A673 (cell line): ENCODE results near the gene AGMO. TPM values are rescaled to one million over a fixed set of nuclear protein-coding genes. Genes with fewer than 3 reads are reported as not detected.

ENCODE experiments used
- BruUV-seq: library from RNA; stranded (reverse); fragments of 400-500 nt; replicated peaks from 2 replicates; lab custom pipeline; 2021; lab: Mats Ljungman, UMichigan
- CTCF ChIA-PET: fragments of 300-600 bp; sonication (Branson Sonifier 250); formaldehyde crosslinking; loops from one replicate; lab custom pipeline; 2022; ENCODE audit warnings: antibody characterized with exemption; lab: Charles Lee
- POLR2A ChIA-PET: fragments of 300-600 bp; sonication (Branson Sonifier 250); formaldehyde crosslinking; loops from one replicate; lab custom pipeline; 2022; ENCODE audit warnings: antibody characterized with exemption; ENCODE audit not compliant: low non-redundant PET; lab: Charles Lee
- DNase-seq: peaks from one replicate; pipeline ENCODE4 v3.0.0-alpha.2; 2015; ENCODE audit warnings: low spot score
- H3K27ac ChIP-seq: fragments of 200-600 bp; sonication (generic); 2 replicates; pipeline ENCODE4 v1.5.1; 2016; ENCODE audit warnings: mixed run types, low read depth, mild to moderate bottlenecking, mixed read lengths, antibody characterized with exemption, low read length; ENCODE audit not compliant: poor library complexity, severe bottlenecking
- H3K27me3 ChIP-seq: fragments of 200-600 bp; sonication (generic); replicated peaks from 2 replicates; pipeline ENCODE4 v1.6.1; 2017; ENCODE audit warnings: mixed run types, low read depth, mild to moderate bottlenecking, mixed read lengths, antibody characterized with exemption, low read length; ENCODE audit not compliant: insufficient read depth, poor library complexity
- H3K36me3 ChIP-seq: fragments of 200-600 bp; sonication (generic); 2 replicates; pipeline ENCODE4 v1.6.1; 2016; ENCODE audit warnings: mixed run types, mild to moderate bottlenecking, mixed read lengths, antibody characterized with exemption, low read length; ENCODE audit not compliant: insufficient read depth, poor library complexity, severe bottlenecking
- H3K4me1 ChIP-seq: fragments of 200-600 bp; sonication (generic); 2 replicates; pipeline ENCODE4 v1.6.1; 2017; ENCODE audit warnings: mixed run types, mild to moderate bottlenecking, mixed read lengths, antibody characterized with exemption, low read length; ENCODE audit not compliant: insufficient read depth, poor library complexity, severe bottlenecking
- H3K4me3 ChIP-seq: fragments of 200-600 bp; sonication (generic); 2 replicates; pipeline ENCODE4 v1.5.1; 2016; ENCODE audit warnings: low read depth, mixed run types, mild to moderate bottlenecking, mixed read lengths, low read length; ENCODE audit not compliant: poor library complexity, severe bottlenecking
- H3K9me3 ChIP-seq: fragments of 200-600 bp; sonication (generic); 2 replicates; pipeline ENCODE4 v1.6.1; 2016; ENCODE audit warnings: mixed run types, low read depth, mild to moderate bottlenecking, mixed read lengths, antibody characterized with exemption, low read length; ENCODE audit not compliant: poor library complexity, severe bottlenecking
- CTCF ChIP-seq: fragments of 300-800, 200-600 bp; sonication (generic); conservative IDR thresholded peaks from 2 replicates; pipeline ENCODE4 v1.5.1; 2017; ENCODE audit warnings: low read depth, mild to moderate bottlenecking, antibody characterized with exemption, low read length, moderate library complexity, mixed read lengths
- EZH2 ChIP-seq: fragments of 200-600 bp; sonication (generic); IDR thresholded peaks from 2 replicates; pipeline ENCODE4 v1.6.1; 2017; ENCODE audit warnings: borderline replicate concordance, low read depth, mild to moderate bottlenecking, mixed read lengths, antibody characterized with exemption, low read length; ENCODE audit not compliant: poor library complexity, severe bottlenecking
- intact Hi-C: fragments of 100-400 bp; cut with micrococcal nuclease; formaldehyde crosslinking; loops from one replicate; pipeline ENCODE4 v1.10.0; 2022; ENCODE audit not compliant: unreplicated experiment
- total RNA-seq: library from RNA; stranded (reverse); gene quantifications from 2 replicates; pipeline ENCODE4 v1.2.3, GENCODE V29; 2021

Gene AGMO
- total RNA-seq, 1 experiment from 2014 or later, result not detected

- Histone ChIP-seq H3K36me3 (no peaks in the 10 kb centered on the region), H3K27ac (no peak overlapping the region), H3K9me3 (no peaks in the 10 kb centered on the region), H3K4me3 (no peak overlapping the region), H3K27me3 (no peaks in the 10 kb centered on the region), H3K4me1 (no peaks in the 10 kb centered on the region)
- TF ChIP-seq CTCF (no peak), EZH2 (no peak)
- intact Hi-C loops, result no loop called here
- CTCF ChIA-PET, result no interaction called here
- DNase-seq, result no peak
- POLR2A ChIA-PET, result no interaction called here
- no TSS peak for BruUV-seq
These were observed 246.1 kb downstream of the AGMO start for GRCh38 chr7:15315678-15316077.

GRCh38 chr7:15314922-15315321, 246.9 kb downstream of the AGMO start:
- no peak overlapping the region for H3K27ac ChIP-seq
- no peaks in the 10 kb centered on the region for H3K27me3 ChIP-seq
- no peak overlapping the region for H3K4me3 ChIP-seq
- POLR2A ChIA-PET, result no interaction called here
- DNase-seq, result no peak
- H3K36me3 ChIP-seq, result no peaks in the 10 kb centered on the region
- H3K4me1 ChIP-seq, result no peaks in the 10 kb centered on the region
- TF ChIP-seq EZH2, result no peak
- no peak for TF ChIP-seq CTCF
- H3K9me3 ChIP-seq, result no peaks in the 10 kb centered on the region
- CTCF ChIA-PET, result no interaction called here
- no TSS peak for BruUV-seq
- intact Hi-C loops, result no loop called here

GRCh38 chr7:15313361-15313760, 248.5 kb downstream of the AGMO start:
- TF ChIP-seq CTCF, result no peak
- no peak for TF ChIP-seq EZH2
- no peaks in the 10 kb centered on the region for H3K4me1 ChIP-seq
- no peaks in the 10 kb centered on the region for H3K36me3 ChIP-seq
- intact Hi-C loops, result no loop called here
- no peak overlapping the region for H3K27ac ChIP-seq
- DNase-seq, result no peak
- H3K9me3 ChIP-seq, result no peaks in the 10 kb centered on the region
- ChIA-PET POLR2A (no interaction called here), CTCF (interaction anchor here (0.5 kb wide), 1 partner anchor 674 kb away, joined by 3 read pairs; no protein-coding TSS in a partner anchor)
- no peak overlapping the region for H3K4me3 ChIP-seq
- no peaks in the 10 kb centered on the region for H3K27me3 ChIP-seq
- no TSS peak for BruUV-seq
